ENCODE results near the gene CD164L2.

Gene CD164L2

GRCh38 chr1:27361044-27361402 is 22.1 kb downstream of the CD164L2 start:
- TF ChIP-seq CTCF (IDR thresholded peaks at IDR 0.05; ENCODE audit: low read depth, low read length, missing control alignments): no peak
- H3K4me3 ChIP-seq (replicated peaks; ENCODE audit: low read depth, low read length): no peak overlapping the region
- DNase-seq (ENCODE audit: extremely low read depth, low read depth): no peak

GRCh38 chr1:27360159-27361043 is 22.7 kb downstream of the CD164L2 start:
- no peak overlapping the region for H3K4me3 ChIP-seq (replicated peaks; ENCODE audit: low read depth, low read length)
- DNase-seq (ENCODE audit: extremely low read depth, low read depth): no peak
- TF ChIP-seq CTCF (IDR thresholded peaks at IDR 0.05; ENCODE audit: low read depth, low read length, missing control alignments): no peak

- no peak overlapping the region for H3K4me3 ChIP-seq (replicated peaks; ENCODE audit: low read depth, low read length)
- no peak for DNase-seq (ENCODE audit: extremely low read depth, low read depth)
- no peak for TF ChIP-seq CTCF (IDR thresholded peaks at IDR 0.05; ENCODE audit: low read depth, low read length, missing control alignments)
These were observed 23.3 kb downstream of the CD164L2 start for GRCh38 chr1:27359822-27360158.

- DNase-seq (ENCODE audit: extremely low read depth, low read depth): no peak
- H3K4me3 ChIP-seq (replicated peaks; ENCODE audit: low read depth, low read length): no peak overlapping the region
- TF ChIP-seq CTCF (IDR thresholded peaks at IDR 0.05; ENCODE audit: low read depth, low read length, missing control alignments): no peak
These were observed 24.2 kb downstream of the CD164L2 start for GRCh38 chr1:27358928-27359313.

GRCh38 chr1:27358038-27358927 is 24.9 kb downstream of the CD164L2 start:
- no peak for DNase-seq (ENCODE audit: extremely low read depth, low read depth)
- no peak overlapping the region for H3K4me3 ChIP-seq (replicated peaks; ENCODE audit: low read depth, low read length)
- no peak for TF ChIP-seq CTCF (IDR thresholded peaks at IDR 0.05; ENCODE audit: low read depth, low read length, missing control alignments)

- TF ChIP-seq CTCF (IDR thresholded peaks at IDR 0.05; ENCODE audit: low read depth, low read length, missing control alignments): peak; percentile 79
- H3K4me3 ChIP-seq (replicated peaks; ENCODE audit: low read depth, low read length): no peak overlapping the region
- no peak for DNase-seq (ENCODE audit: extremely low read depth, low read depth)
These were observed 25.7 kb downstream of the CD164L2 start for GRCh38 chr1:27357281-27358037.

Data from HFF-Myc (cell line).